K562 (cell line): ENCODE measurements around the gene MCOLN2. TPM values are rescaled to one million over a fixed set of nuclear protein-coding genes. Genes with fewer than 3 reads are reported as not detected.

ENCODE experiments used
- ATAC-seq: fragments of 200-7000 bp; cut with Tn5 transposase; 3 replicates; pipeline ENCODE4 v1.9.1; 2020; ENCODE audit warnings: moderate library complexity
- BruUV-seq: library from RNA; stranded (reverse); fragments of 400-500 nt; replicated peaks from 2 replicates; lab custom pipeline; 2021; lab: Mats Ljungman, UMichigan
- CTCF ChIA-PET: fragments of 300-600 bp; formaldehyde crosslinking; extraction: SDS; loops from one replicate; lab custom pipeline; 2021; ENCODE audit warnings: low intra/inter-chr PET ratio; lab: Yijun Ruan, JAX
- POLR2A ChIA-PET: fragments of 300-600, 350-650 bp; sonication (Branson Sonifier 250); formaldehyde crosslinking; extraction: SDS; loops from one replicate; lab custom pipeline; 2021; ENCODE audit warnings: antibody characterized with exemption, inconsistent platforms; lab: Yijun Ruan, JAX
- DNase-seq, 4 experiments: peaks; one replicate each; pipeline versions ENCODE4 v3.0.0 to v3.0.0-alpha.2; 2011 to 2018; ENCODE audit warnings: low spot score in 3 of 4, mixed read lengths in 3 of 4; ENCODE audit errors: extremely low read depth in 1 of 4
- FAIRE-seq: peaks from 2 replicates; lab custom pipeline; 2011; peaks lifted over from hg19 to GRCh38; lab: Jason Lieb, UNC
- H2AFZ ChIP-seq: 2 replicates; pipeline ENCODE4 v1.6.0; 2011; ENCODE audit warnings: low read depth, low read length, control low read depth, inconsistent platforms
- H3K27ac ChIP-seq: fragments of 200-600 bp; 3 replicates; pipeline ENCODE4 v1.8.0; 2011; ENCODE audit warnings: low read depth, mild to moderate bottlenecking, control low read depth, inconsistent platforms, low read length, moderate library complexity, mixed read lengths; ENCODE audit errors: extremely low read depth
- H3K27me3 ChIP-seq, 2 experiments: fragments of 300-600 bp in 1 of 2; 2 replicates in 1 of 2; 3 replicates in 1 of 2; pipeline versions ENCODE4 v1.6.0 to v1.8.0; 2011; ENCODE audit warnings: inconsistent platforms in 2 of 2, low read length in 2 of 2, mild to moderate bottlenecking in 1 of 2, mixed read lengths in 1 of 2, moderate library complexity in 1 of 2; ENCODE audit not compliant: control insufficient read depth in 2 of 2, insufficient read depth in 2 of 2
- H3K36me3 ChIP-seq: fragments of 300-600 bp; 3 replicates; pipeline ENCODE4 v1.8.0; 2011; ENCODE audit warnings: mild to moderate bottlenecking, low read length, inconsistent platforms; ENCODE audit not compliant: control insufficient read depth, insufficient read depth
- H3K4me1 ChIP-seq, 2 experiments: fragments of 200-600 bp in 1 of 2; replicated peaks in 1 of 2; 2 replicates in 1 of 2; 3 replicates in 1 of 2; pipeline versions ENCODE4 v1.5.1 to v1.8.0; 2011; ENCODE audit warnings: inconsistent platforms in 2 of 2, low read length in 2 of 2, mild to moderate bottlenecking in 1 of 2, mixed read lengths in 1 of 2, moderate library complexity in 1 of 2; ENCODE audit not compliant: control insufficient read depth in 2 of 2, insufficient read depth in 2 of 2
- H3K4me2 ChIP-seq: 2 replicates; pipeline ENCODE4 v1.6.1; 2011; ENCODE audit warnings: low read length, control low read depth, inconsistent platforms, mixed read lengths; ENCODE audit not compliant: insufficient read depth
- H3K4me3 ChIP-seq: fragments of 200-600 bp; sonication (generic), shearing (Covaris generic); 2 replicates; pipeline ENCODE4 v1.5.1; 2016; ENCODE audit warnings: control low read depth, inconsistent platforms
- H3K79me2 ChIP-seq: fragments of 200-600 bp; 3 replicates; pipeline ENCODE4 v1.8.0; 2011; ENCODE audit warnings: low read length, inconsistent platforms; ENCODE audit not compliant: control insufficient read depth, insufficient read depth
- H3K9ac ChIP-seq, 2 experiments: 2 replicates each; pipeline versions ENCODE4 v1.6.0 to v1.6.1; 2011; ENCODE audit warnings: low read depth in 2 of 2, low read length in 2 of 2, control low read depth in 1 of 2, inconsistent platforms in 1 of 2, mild to moderate bottlenecking in 1 of 2, mixed read lengths in 1 of 2; ENCODE audit not compliant: insufficient read depth in 1 of 2
- H3K9me1 ChIP-seq: one replicate; pipeline ENCODE4 v1.6.0; 2011; ENCODE audit warnings: inconsistent platforms, mild to moderate bottlenecking, low read length, moderate library complexity; ENCODE audit not compliant: control insufficient read depth, insufficient read depth
- H3K9me3 ChIP-seq: replicated peaks from 2 replicates; pipeline ENCODE4 v1.5.1; 2011; ENCODE audit warnings: low read depth, low read length, inconsistent platforms; ENCODE audit not compliant: control insufficient read depth, insufficient read depth
- H4K20me1 ChIP-seq: replicated peaks from 2 replicates; pipeline ENCODE4 v1.6.1; 2011; ENCODE audit warnings: low read length, inconsistent platforms, mixed read lengths; ENCODE audit not compliant: control insufficient read depth, insufficient read depth
- ASH1L ChIP-seq: fragments of 450-650 bp; IDR thresholded peaks from 2 replicates; pipeline ENCODE4 v1.6.1; 2018; ENCODE audit warnings: borderline replicate concordance, mild to moderate bottlenecking, low read depth; ENCODE audit not compliant: partially characterized antibody
- CREM ChIP-seq: IDR thresholded peaks from 2 replicates; pipeline ENCODE4 v1.6.1; 2014; ENCODE audit warnings: antibody characterized with exemption, low read depth
- GTF3C2 ChIP-seq: IDR thresholded peaks from 3 replicates; pipeline ENCODE4 v1.6.1; 2011; ENCODE audit warnings: borderline replicate concordance, mild to moderate bottlenecking, moderate library complexity; ENCODE audit not compliant: insufficient read length; ENCODE audit errors: extremely low read depth
- KAT2B ChIP-seq: IDR thresholded peaks from one replicate; pipeline ENCODE4 v1.6.1; 2012; ENCODE audit warnings: low read depth, mild to moderate bottlenecking, control low read depth, inconsistent platforms, low read length, moderate library complexity
- KDM5B ChIP-seq: fragments of 200-600 bp; sonication (generic); IDR thresholded peaks from 2 replicates; pipeline ENCODE4 v1.6.1; 2012; ENCODE audit warnings: low read depth, mild to moderate bottlenecking, moderate library complexity, low read length, control low read depth, inconsistent platforms; ENCODE audit not compliant: insufficient replicate concordance
- NONO ChIP-seq, 2 experiments: fragments of 200-400 bp in 1 of 2; fragments of 450-650 bp in 1 of 2; formaldehyde crosslinking in 1 of 2; IDR thresholded peaks; 2 replicates each; pipeline ENCODE4 v1.6.1; 2017; ENCODE audit warnings: low read depth in 2 of 2, mild to moderate bottlenecking in 2 of 2, moderate library complexity in 2 of 2, low read length in 1 of 2
- NR0B1 ChIP-seq: fragments of 450-650 bp; IDR thresholded peaks from one replicate; pipeline ENCODE4 v1.6.1; 2018; ENCODE audit warnings: mild to moderate bottlenecking, moderate library complexity; ENCODE audit not compliant: partially characterized antibody
- PML ChIP-seq: IDR thresholded peaks from 2 replicates; pipeline ENCODE4 v1.6.1; 2012; ENCODE audit warnings: low read length, inconsistent platforms
- RAD51 ChIP-seq: fragments of 450-650 bp; IDR thresholded peaks from 2 replicates; pipeline ENCODE4 v1.7.1; 2016; ENCODE audit warnings: low read depth, mild to moderate bottlenecking, borderline replicate concordance
- RFX1 ChIP-seq: fragments of 450-650 bp; IDR thresholded peaks from 2 replicates; pipeline ENCODE4 v1.6.1; 2016; ENCODE audit warnings: mild to moderate bottlenecking, moderate library complexity
- ZBTB12 ChIP-seq: fragments of 250-450 bp; sonication (Bioruptor Pico); IDR thresholded peaks from 2 replicates; pipeline ENCODE4 v1.4.0; 2020
- ZNF232 ChIP-seq: sonication (generic); formaldehyde crosslinking; IDR thresholded peaks from 2 replicates; pipeline ENCODE4 v1.8.0; 2022; ENCODE audit warnings: mild to moderate bottlenecking, missing genetic modification reagents
- ZNF324 ChIP-seq: fragments of 250-450 bp; sonication (Bioruptor Pico); IDR thresholded peaks from 2 replicates; pipeline ENCODE4 v1.4.0; 2020; ENCODE audit warnings: mild to moderate bottlenecking
- WGBS: fragments of 100-300 bp; shearing (Covaris generic); methylation state at CpG from one replicate; pipeline ENCODE4 v1.1.6; 2016; ENCODE audit warnings: low coverage, mixed read lengths; ENCODE audit not compliant: insufficient coverage; ENCODE audit errors: missing lambda C conversion rate; 5-methylcytosine and 5-hydroxymethylcytosine counted together
- in situ Hi-C: fragments of 300-500 bp; cut with MboI; formaldehyde crosslinking; loops from 4 replicates; pipeline ENCODE4 v1.15.0; 2018; ENCODE audit warnings: inconsistent platforms, mixed read lengths
- intact Hi-C: fragments of 100-400 bp; cut with micrococcal nuclease; formaldehyde crosslinking; loops from 2 replicates; pipeline ENCODE4 v1.14.2; 2022
- polyA plus RNA-seq, 8 experiments: library from polyadenylated mRNA; depleted of rRNA in 4 of 8; stranded (reverse) in 5 of 8; unstranded in 3 of 8; fragments of >200 nt; fragmentation: Nextera tagmentation in 2 of 8; fragmentation: Illumina TruSeq in 1 of 8; extraction: Ambion mirVana in 2 of 8; extraction: Trizol in 1 of 8; gene quantifications; 2 replicates each; pipeline versions ENCODE4 v1.2.1 to v1.2.3, GENCODE V29; 2011 to 2014; ENCODE audit warnings: inconsistent platforms in 1 of 8, missing spikeins in 1 of 8
- total RNA-seq, 7 experiments: library from RNA; depleted of rRNA in 6 of 7; stranded (reverse); fragments of >200 nt in 6 of 7; fragmentation: Illumina TruSeq in 2 of 7; extraction: Trizol in 2 of 7; gene quantifications; 2 replicates each; pipeline versions ENCODE4 v1.2.1 to v1.2.3, GENCODE V29; 2011 to 2021; ENCODE audit warnings: low replicate concordance in 1 of 7
- TF ChIP-seq, protein P1 (sequence below), 3 experiments: fragments of 200-800 bp in 1 of 3; fragments of 250-450 bp in 1 of 3; fragments of 450-650 bp in 1 of 3; sonication (Bioruptor Pico) in 1 of 3; sonication (Bioruptor generic) in 1 of 3; formaldehyde crosslinking in 1 of 3; IDR thresholded peaks; 2 replicates each; pipeline versions ENCODE4 v1.6.1 to v1.8.0; 2016 to 2022; ENCODE audit warnings: mild to moderate bottlenecking in 2 of 3, missing genetic modification characterization in 2 of 3, missing compliant biosample characterization in 1 of 3, moderate library complexity in 1 of 3

Gene MCOLN2
- total and polyA plus RNA-seq, 9 of the 15 experiments (the other 6 are each of a cell fraction or from before 2014, with no cell fraction given) = 0.18 TPM; not detected in 8

- H3K79me2 ChIP-seq = no peaks in the 10 kb centered on the region
- 0% methylated on average over 1 of the region's 1 CpG for WGBS
- no peak for TF ChIP-seq CREM
- TF ChIP-seq PML = no peak
- TF ChIP-seq, protein P1, sequence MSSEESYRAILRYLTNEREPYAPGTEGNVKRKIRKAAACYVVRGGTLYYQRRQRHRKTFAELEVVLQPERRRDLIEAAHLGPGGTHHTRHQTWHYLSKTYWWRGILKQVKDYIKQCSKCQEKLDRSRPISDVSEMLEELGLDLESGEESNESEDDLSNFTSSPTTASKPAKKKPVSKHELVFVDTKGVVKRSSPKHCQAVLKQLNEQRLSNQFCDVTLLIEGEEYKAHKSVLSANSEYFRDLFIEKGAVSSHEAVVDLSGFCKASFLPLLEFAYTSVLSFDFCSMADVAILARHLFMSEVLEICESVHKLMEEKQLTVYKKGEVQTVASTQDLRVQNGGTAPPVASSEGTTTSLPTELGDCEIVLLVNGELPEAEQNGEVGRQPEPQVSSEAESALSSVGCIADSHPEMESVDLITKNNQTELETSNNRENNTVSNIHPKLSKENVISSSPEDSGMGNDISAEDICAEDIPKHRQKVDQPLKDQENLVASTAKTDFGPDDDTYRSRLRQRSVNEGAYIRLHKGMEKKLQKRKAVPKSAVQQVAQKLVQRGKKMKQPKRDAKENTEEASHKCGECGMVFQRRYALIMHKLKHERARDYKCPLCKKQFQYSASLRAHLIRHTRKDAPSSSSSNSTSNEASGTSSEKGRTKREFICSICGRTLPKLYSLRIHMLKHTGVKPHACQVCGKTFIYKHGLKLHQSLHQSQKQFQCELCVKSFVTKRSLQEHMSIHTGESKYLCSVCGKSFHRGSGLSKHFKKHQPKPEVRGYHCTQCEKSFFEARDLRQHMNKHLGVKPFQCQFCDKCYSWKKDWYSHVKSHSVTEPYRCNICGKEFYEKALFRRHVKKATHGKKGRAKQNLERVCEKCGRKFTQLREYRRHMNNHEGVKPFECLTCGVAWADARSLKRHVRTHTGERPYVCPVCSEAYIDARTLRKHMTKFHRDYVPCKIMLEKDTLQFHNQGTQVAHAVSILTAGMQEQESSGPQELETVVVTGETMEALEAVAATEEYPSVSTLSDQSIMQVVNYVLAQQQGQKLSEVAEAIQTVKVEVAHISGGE (CRISPR knock-in tag; IDR thresholded peaks at IDR 0.05) = no peak
- TF ChIP-seq ASH1L = no peak
- TF ChIP-seq NONO (IDR thresholded peaks at IDR 0.05; ENCODE audit: low read depth in 2 of 2, low read length in 1 of 2) = no peak
- TF ChIP-seq GTF3C2 = no peak
- TF ChIP-seq KAT2B = no peak
- no peak for TF ChIP-seq ZBTB12 (CRISPR knock-in tag)
- TF ChIP-seq RAD51 = no peak
- no peak for TF ChIP-seq ZNF324 (CRISPR knock-in tag)
- no peak for TF ChIP-seq ZNF232 (CRISPR knock-in tag)
- TF ChIP-seq RFX1 = no peak
- no peak for TF ChIP-seq KDM5B
- no peak for TF ChIP-seq NR0B1
Observed at GRCh38 chr1:84967666-84968065, 29.2 kb downstream of the MCOLN2 start.

More at GRCh38 chr1:84967666-84968065, 29.2 kb downstream of the MCOLN2 start:
- no peak for DNase-seq
- no peaks in the 10 kb centered on the region for H3K36me3 ChIP-seq
- ChIA-PET CTCF (no interaction called here), POLR2A (no interaction called here)
- FAIRE-seq = no peak
- H3K4me3 ChIP-seq = no peak overlapping the region
- in situ Hi-C loops = no loop called here
- H3K4me1 ChIP-seq = no peaks in the 10 kb centered on the region
- no TSS peak for BruUV-seq
- no peaks in the 10 kb centered on the region for H3K9me3 ChIP-seq
- no peak overlapping the region for H3K27ac ChIP-seq
- no peak overlapping the region for H3K9ac ChIP-seq
- ATAC-seq = no peak
- no peak overlapping the region for H3K4me2 ChIP-seq
- intact Hi-C loops = no loop called here
- H3K27me3 ChIP-seq = no peaks in the 10 kb centered on the region
- no peaks in the 10 kb centered on the region for H3K9me1 ChIP-seq
- H4K20me1 ChIP-seq = no peaks in the 10 kb centered on the region
- no peak overlapping the region for H2AFZ ChIP-seq
